GM21423 (cell line): ENCODE results near the gene CPED1.
"Not testable (repeated sequence)": the region's sequence is repeated elsewhere in the genome, so short reads cannot be mapped to it uniquely, and the experiment has no call there.

Experiments used
- ATAC-seq: cut with Tn5 transposase; IDR thresholded peaks from one replicate; pipeline ENCODE4 v1.9.1; 2021; ENCODE audit warnings: mild to moderate bottlenecking, moderate library complexity; ENCODE audit not compliant: unreplicated experiment

CPED1 gene

GRCh38 chr7:120994512-120995410 lies 6.2 kb downstream of the CPED1 start:
- ATAC-seq, result no peak

- no peak for ATAC-seq
Observed at GRCh38 chr7:120995654-120996053, 7.1 kb downstream of the CPED1 start.

- ATAC-seq, result peak; percentile 63
Observed at GRCh38 chr7:120996333-120996987, 7.9 kb downstream of the CPED1 start.

- ATAC-seq, result no peak
Observed at GRCh38 chr7:120996988-120997345, 8.5 kb downstream of the CPED1 start.

GRCh38 chr7:120997882-120998474 lies 9.5 kb downstream of the CPED1 start:
- no peak for ATAC-seq

GRCh38 chr7:120998520-120998919 lies 10.0 kb downstream of the CPED1 start:
- no peak for ATAC-seq

GRCh38 chr7:120998996-120999565 lies 10.6 kb downstream of the CPED1 start:
- no peak for ATAC-seq

GRCh38 chr7:121000081-121000983 lies 11.8 kb downstream of the CPED1 start:
- no peak for ATAC-seq

GRCh38 chr7:121001234-121001906 lies 12.9 kb downstream of the CPED1 start:
- no peak for ATAC-seq

GRCh38 chr7:121002048-121002756 lies 13.7 kb downstream of the CPED1 start:
- ATAC-seq, result no peak

- no peak for ATAC-seq
Observed at GRCh38 chr7:121002757-121003200, 14.3 kb downstream of the CPED1 start.

- no peak for ATAC-seq
Observed at GRCh38 chr7:121003986-121004685, 15.6 kb downstream of the CPED1 start.

- ATAC-seq, result not testable (repeated sequence)
Observed at GRCh38 chr7:121005058-121005457, 16.5 kb downstream of the CPED1 start.

- ATAC-seq, result no peak
Observed at GRCh38 chr7:121005996-121006584, 17.6 kb downstream of the CPED1 start.

- no peak for ATAC-seq
Observed at GRCh38 chr7:121006711-121007315, 18.3 kb downstream of the CPED1 start.

- no peak for ATAC-seq
Observed at GRCh38 chr7:121008816-121009215, 20.3 kb downstream of the CPED1 start.

- no peak for ATAC-seq
Observed at GRCh38 chr7:121011401-121011800, 22.9 kb downstream of the CPED1 start.
